Tibial nerve (tissue), 4 donors: ENCODE results near the gene DYNC1LI1. TPM values are rescaled to one million over a fixed set of nuclear protein-coding genes. Genes with fewer than 3 reads are reported as not detected.

Source experiments
- DNase-seq, 2 donors: peaks; one replicate each; pipeline ENCODE4 v3.0.0-alpha.2; 2019; ENCODE audit warnings: low spot score in 2 of 2
- H3K27ac ChIP-seq, 4 donors: fragments of 200-600 bp; sonication (generic) in 3 of 4; one replicate each; pipeline ENCODE4 v1.5.1; 2017 to 2019; ENCODE audit warnings: mild to moderate bottlenecking in 1 of 4
- H3K27me3 ChIP-seq, 2 donors: fragments of 200-600 bp; sonication (generic) in 1 of 2; one replicate each; pipeline versions ENCODE4 v1.5.1 to v1.6.0; 2017 to 2019
- H3K36me3 ChIP-seq, 3 donors: fragments of 200-600 bp; sonication (generic); one replicate each; pipeline ENCODE4 v1.5.1; 2018 to 2019
- H3K4me1 ChIP-seq, 4 donors: fragments of 200-600 bp; sonication (generic) in 3 of 4; one replicate each; pipeline ENCODE4 v1.5.1; 2017 to 2019
- H3K4me3 ChIP-seq, 4 donors: fragments of 200-600 bp; sonication (generic) in 3 of 4; one replicate each; pipeline ENCODE4 v1.5.1; 2017 to 2019; ENCODE audit warnings: mild to moderate bottlenecking in 1 of 4, moderate library complexity in 1 of 4
- H3K9me3 ChIP-seq, 4 donors: fragments of 200-600 bp; sonication (generic) in 3 of 4; one replicate each; pipeline ENCODE4 v1.5.1; 2017 to 2019
- CTCF ChIP-seq, 5 experiments: fragments of 200-600 bp in 3 of 5; fragments of 450-650 bp in 2 of 5; sonication (generic) in 3 of 5; IDR thresholded peaks; one replicate each; pipeline ENCODE4 v1.5.1; 2016 to 2019; ENCODE audit warnings: antibody characterized with exemption in 5 of 5, mild to moderate bottlenecking in 3 of 5, moderate library complexity in 2 of 5
- EP300 ChIP-seq, 2 donors: sonication (generic); formaldehyde crosslinking; IDR thresholded peaks; one replicate each; pipeline ENCODE4 v1.6.1; 2017; ENCODE audit warnings: antibody characterized with exemption in 2 of 2, mild to moderate bottlenecking in 1 of 2
- POLR2A ChIP-seq, 2 donors: fragments of 450-650 bp; IDR thresholded peaks; one replicate each; pipeline ENCODE4 v1.6.1; 2017; ENCODE audit warnings: antibody characterized with exemption in 2 of 2, mild to moderate bottlenecking in 2 of 2, moderate library complexity in 2 of 2
- WGBS, 2 donors: methylation state at CpG; one replicate each; pipeline ENCODE4 v1.1.5; 2018; 5-methylcytosine and 5-hydroxymethylcytosine counted together
- total RNA-seq, 4 donors: library from RNA; depleted of rRNA; stranded (reverse); fragments of >200 nt; gene quantifications; one replicate each; pipeline ENCODE4 v1.1.0, GENCODE V29; 2016

The DYNC1LI1 gene
- total RNA-seq, 4 donors from 2014 or later: 19.0 to 39.6 (median 23.9) TPM

- H3K27ac ChIP-seq: no peak overlapping the region
- no peak for DNase-seq
- no peaks in the 10 kb centered on the region for H3K4me1 ChIP-seq
- H3K4me3 ChIP-seq: no peak overlapping the region
- no peaks in the 10 kb centered on the region for H3K36me3 ChIP-seq
- no peaks in the 10 kb centered on the region for H3K27me3 ChIP-seq
- WGBS, 2 donors: 54 to 79% methylated on average over 1 of the region's 1 CpG
- H3K9me3 ChIP-seq: no peaks in the 10 kb centered on the region
- no peak for TF ChIP-seq EP300 (IDR thresholded peaks at IDR 0.05)
- no peak for TF ChIP-seq CTCF (IDR thresholded peaks at IDR 0.05)
- TF ChIP-seq POLR2A (IDR thresholded peaks at IDR 0.05): no peak
Observed at GRCh38 chr3:32612547-32612946, 41.9 kb upstream of the DYNC1LI1 start.

- Histone ChIP-seq H3K27ac (no peak overlapping the region), H3K4me3 (no peak overlapping the region), H3K9me3 (no peaks in the 10 kb centered on the region), H3K4me1 (no peaks in the 10 kb centered on the region), H3K36me3 (no peaks in the 10 kb centered on the region), H3K27me3 (no peaks in the 10 kb centered on the region)
- TF ChIP-seq EP300 (IDR thresholded peaks at IDR 0.05) (no peak), POLR2A (IDR thresholded peaks at IDR 0.05) (no peak)
- 89 to 94% methylated on average over 2 of the region's 2 CpGs for WGBS, 2 donors
- DNase-seq: no peak
Observed at GRCh38 chr3:32607522-32607921, 36.9 kb upstream of the DYNC1LI1 start.

- 62 to 65% methylated on average over 3 of the region's 3 CpGs for whole genome bisulfite sequencing, 2 donors
Observed at GRCh38 chr3:32606960-32607359, 36.3 kb upstream of the DYNC1LI1 start.

GRCh38 chr3:32606277-32606676 lies 35.6 kb upstream of the DYNC1LI1 start:
- Histone ChIP-seq H3K4me3 (no peak overlapping the region), H3K4me1 (no peaks in the 10 kb centered on the region), H3K36me3 (no peaks in the 10 kb centered on the region), H3K27me3 (no peaks in the 10 kb centered on the region), H3K9me3 (no peaks in the 10 kb centered on the region), H3K27ac (no peak overlapping the region)
- DNase-seq: no peak
- 89 to 90% methylated on average over 3 of the region's 3 CpGs for WGBS, 2 donors
- TF ChIP-seq EP300 (IDR thresholded peaks at IDR 0.05): no peak

More at GRCh38 chr3:32606960-32607359, 36.3 kb upstream of the DYNC1LI1 start:
- no peaks in the 10 kb centered on the region for H3K27me3 ChIP-seq
- no peak for DNase-seq
- no peaks in the 10 kb centered on the region for H3K4me1 ChIP-seq
- H3K36me3 ChIP-seq: no peaks in the 10 kb centered on the region
- TF ChIP-seq POLR2A (IDR thresholded peaks at IDR 0.05) (no peak), EP300 (IDR thresholded peaks at IDR 0.05) (no peak), CTCF (IDR thresholded peaks at IDR 0.05) (no peak)
- H3K27ac ChIP-seq: no peak overlapping the region
- H3K4me3 ChIP-seq: no peak overlapping the region
- no peaks in the 10 kb centered on the region for H3K9me3 ChIP-seq

GRCh38 chr3:32603064-32603463 lies 32.4 kb upstream of the DYNC1LI1 start:
- no peaks in the 10 kb centered on the region for H3K27me3 ChIP-seq
- WGBS, 2 donors: 61 to 68% methylated on average over 4 of the region's 4 CpGs
- no peak for DNase-seq
- H3K4me3 ChIP-seq: no peak overlapping the region
- H3K27ac ChIP-seq: no peak overlapping the region
- TF ChIP-seq CTCF (IDR thresholded peaks at IDR 0.05): no peak
- no peak for TF ChIP-seq POLR2A (IDR thresholded peaks at IDR 0.05)
- no peak for TF ChIP-seq EP300 (IDR thresholded peaks at IDR 0.05)
- H3K4me1 ChIP-seq: no peaks in the 10 kb centered on the region
- H3K9me3 ChIP-seq: no peaks in the 10 kb centered on the region
- no peaks in the 10 kb centered on the region for H3K36me3 ChIP-seq

- no peak for DNase-seq
- H3K4me1 ChIP-seq: no peaks in the 10 kb centered on the region
Observed at GRCh38 chr3:32602206-32602605, 31.5 kb upstream of the DYNC1LI1 start.

More at GRCh38 chr3:32602206-32602605, 31.5 kb upstream of the DYNC1LI1 start:
- TF ChIP-seq EP300 (IDR thresholded peaks at IDR 0.05) (no peak), CTCF (IDR thresholded peaks at IDR 0.05) (no peak), POLR2A (IDR thresholded peaks at IDR 0.05) (no peak)
- H3K27ac ChIP-seq: no peak overlapping the region
- no peaks in the 10 kb centered on the region for H3K9me3 ChIP-seq
- H3K36me3 ChIP-seq: no peaks in the 10 kb centered on the region
- H3K27me3 ChIP-seq: no peaks in the 10 kb centered on the region
- 91 to 93% methylated on average over 7 of the region's 7 CpGs for WGBS, 2 donors
- no peak overlapping the region for H3K4me3 ChIP-seq
